MCF 10A (cell line): ENCODE data around the gene C8B. TPM values are rescaled to one million over a fixed set of nuclear protein-coding genes. Genes with fewer than 3 reads are reported as not detected.

ENCODE experiments used
- BruUV-seq: library from RNA; stranded (reverse); fragments of 400-500 nt; replicated peaks from 2 replicates; lab custom pipeline; 2021; lab: Mats Ljungman, UMichigan
- CTCF ChIA-PET: fragments of 300-600 bp; sonication (Branson Sonifier 250); formaldehyde crosslinking; extraction: SDS; loops from one replicate; lab custom pipeline; 2021; ENCODE audit warnings: antibody characterized with exemption, inconsistent platforms; lab: Yijun Ruan, JAX
- POLR2A ChIA-PET: fragments of 300-600, 350-650 bp; sonication (Branson Sonifier 250); formaldehyde crosslinking; extraction: SDS; loops from one replicate; lab custom pipeline; 2020; ENCODE audit warnings: antibody characterized with exemption, inconsistent platforms; lab: Yijun Ruan, JAX
- DNase-seq: peaks from one replicate; pipeline ENCODE4 v3.0.0-alpha.2; 2018; ENCODE audit not compliant: unreplicated experiment
- H3K27ac Mint-ChIP-seq: one replicate; pipeline ENCODE4 v1.8.0; 2022; ENCODE audit warnings: mild to moderate bottlenecking, low read depth, mixed read lengths; ENCODE audit not compliant: unreplicated experiment
- H3K27me3 Mint-ChIP-seq: one replicate; pipeline ENCODE4 v1.8.0; 2022; ENCODE audit warnings: mixed read lengths; ENCODE audit not compliant: insufficient read depth, unreplicated experiment
- H3K36me3 Mint-ChIP-seq: one replicate; pipeline ENCODE4 v1.8.0; 2022; ENCODE audit warnings: mild to moderate bottlenecking, moderate library complexity, mixed read lengths; ENCODE audit not compliant: insufficient read depth, unreplicated experiment
- H3K4me1 Mint-ChIP-seq: one replicate; pipeline ENCODE4 v1.8.0; 2022; ENCODE audit warnings: mixed read lengths; ENCODE audit not compliant: insufficient read depth, unreplicated experiment
- H3K4me3 Mint-ChIP-seq: one replicate; pipeline ENCODE4 v1.8.0; 2022; ENCODE audit warnings: mild to moderate bottlenecking, moderate library complexity, mixed read lengths; ENCODE audit not compliant: unreplicated experiment
- H3K9me3 Mint-ChIP-seq: one replicate; pipeline ENCODE4 v1.8.0; 2022; ENCODE audit warnings: mixed read lengths; ENCODE audit not compliant: unreplicated experiment
- intact Hi-C: fragments of 100-400 bp; cut with micrococcal nuclease; formaldehyde crosslinking; loops from 2 replicates; pipeline ENCODE4 v1.14.1; 2022
- total RNA-seq: library from RNA; stranded (reverse); gene quantifications from 2 replicates; pipeline ENCODE4 v1.2.3, GENCODE V29; 2022
- TF ChIP-seq, protein P1 (sequence below): fragments of 200-600 bp; IDR thresholded peaks from one replicate; pipeline ENCODE4 v1.8.0; 2022; ENCODE audit warnings: antibody characterized with exemption, mild to moderate bottlenecking; ENCODE audit not compliant: unreplicated experiment

The C8B gene
- total RNA-seq, 1 experiment from 2014 or later, result not detected

DNA sequence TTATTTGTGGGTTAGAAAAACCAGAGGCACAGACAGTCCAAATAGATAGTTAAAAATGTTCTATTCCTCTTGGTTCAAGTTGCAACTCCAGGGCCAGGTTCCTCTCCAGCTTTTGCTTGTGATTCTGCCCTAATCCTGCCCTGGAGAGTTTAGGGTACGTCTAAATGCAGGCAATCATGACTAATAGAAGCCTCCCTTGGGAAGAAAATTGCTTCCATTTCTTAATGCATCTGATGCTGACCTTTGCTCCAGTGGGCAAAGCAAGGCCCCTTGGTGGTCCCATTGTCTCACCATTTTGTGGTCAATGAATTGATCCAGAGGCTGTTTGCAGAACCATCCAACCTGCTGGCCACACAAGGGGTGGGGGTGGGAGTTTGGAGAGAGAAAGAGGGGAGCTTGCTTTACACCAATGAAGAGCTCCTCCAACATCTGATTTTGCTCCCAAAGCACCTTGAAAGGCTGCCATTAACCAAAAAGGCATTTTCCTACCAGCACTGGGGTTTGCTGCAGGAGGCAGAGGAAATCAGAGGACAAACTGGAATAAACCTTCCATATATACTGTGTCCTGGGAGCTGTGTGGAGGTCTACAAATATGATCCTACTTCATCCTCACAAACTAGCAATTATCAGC, 31.3 kb downstream of the C8B start:
- intact Hi-C loops, result no loop called here
- no peak overlapping the region for H3K4me3 Mint-ChIP-seq
- ChIA-PET POLR2A (no interaction called here), CTCF (interaction anchor here (0.7 kb wide), 1 partner anchor 53 kb away, joined by 3 read pairs; no protein-coding TSS in a partner anchor)
- TF ChIP-seq, protein P1, sequence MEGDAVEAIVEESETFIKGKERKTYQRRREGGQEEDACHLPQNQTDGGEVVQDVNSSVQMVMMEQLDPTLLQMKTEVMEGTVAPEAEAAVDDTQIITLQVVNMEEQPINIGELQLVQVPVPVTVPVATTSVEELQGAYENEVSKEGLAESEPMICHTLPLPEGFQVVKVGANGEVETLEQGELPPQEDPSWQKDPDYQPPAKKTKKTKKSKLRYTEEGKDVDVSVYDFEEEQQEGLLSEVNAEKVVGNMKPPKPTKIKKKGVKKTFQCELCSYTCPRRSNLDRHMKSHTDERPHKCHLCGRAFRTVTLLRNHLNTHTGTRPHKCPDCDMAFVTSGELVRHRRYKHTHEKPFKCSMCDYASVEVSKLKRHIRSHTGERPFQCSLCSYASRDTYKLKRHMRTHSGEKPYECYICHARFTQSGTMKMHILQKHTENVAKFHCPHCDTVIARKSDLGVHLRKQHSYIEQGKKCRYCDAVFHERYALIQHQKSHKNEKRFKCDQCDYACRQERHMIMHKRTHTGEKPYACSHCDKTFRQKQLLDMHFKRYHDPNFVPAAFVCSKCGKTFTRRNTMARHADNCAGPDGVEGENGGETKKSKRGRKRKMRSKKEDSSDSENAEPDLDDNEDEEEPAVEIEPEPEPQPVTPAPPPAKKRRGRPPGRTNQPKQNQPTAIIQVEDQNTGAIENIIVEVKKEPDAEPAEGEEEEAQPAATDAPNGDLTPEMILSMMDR, result no peak
- peaks cover 11% of the 10 kb centered on the region for H3K27me3 Mint-ChIP-seq
- peaks cover 7% of the 10 kb centered on the region for H3K9me3 Mint-ChIP-seq
- DNase-seq, result peak; percentile 19
- H3K4me1 Mint-ChIP-seq, result no peaks in the 10 kb centered on the region
- no TSS peak for BruUV-seq
- H3K36me3 Mint-ChIP-seq, result no peaks in the 10 kb centered on the region
- no peak overlapping the region for H3K27ac Mint-ChIP-seq

DNA sequence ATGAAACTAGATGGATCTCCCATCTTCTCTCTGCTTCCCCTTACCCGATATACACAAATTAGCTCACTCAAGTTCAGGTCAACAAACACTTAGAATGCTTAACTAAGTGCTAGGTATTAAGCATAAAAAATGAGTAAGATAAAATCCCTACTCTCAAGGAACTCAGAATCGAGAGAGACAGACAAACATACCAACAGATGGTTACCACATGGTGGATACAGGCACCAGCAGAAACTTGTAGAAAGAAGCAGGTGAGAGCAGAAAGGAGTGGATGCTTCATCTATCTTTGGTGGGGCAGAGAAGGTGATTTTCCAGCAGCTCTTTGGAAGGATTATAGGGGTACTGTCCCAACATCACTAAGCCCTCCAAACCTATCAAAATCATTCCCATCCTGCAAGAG, 32.2 kb downstream of the C8B start:
- DNase-seq, result no peak
- Mint-ChIP-seq H3K4me1 (no peaks in the 10 kb centered on the region), H3K4me3 (no peak overlapping the region), H3K27me3 (peaks cover 11% of the 10 kb centered on the region), H3K27ac (no peak overlapping the region), H3K9me3 (peaks cover 7% of the 10 kb centered on the region), H3K36me3 (no peaks in the 10 kb centered on the region)
- TF ChIP-seq, protein P1, result no peak
- BruUV-seq, result no TSS peak
- ChIA-PET CTCF (no interaction called here), POLR2A (no interaction called here)
- intact Hi-C loops, result no loop called here

DNA sequence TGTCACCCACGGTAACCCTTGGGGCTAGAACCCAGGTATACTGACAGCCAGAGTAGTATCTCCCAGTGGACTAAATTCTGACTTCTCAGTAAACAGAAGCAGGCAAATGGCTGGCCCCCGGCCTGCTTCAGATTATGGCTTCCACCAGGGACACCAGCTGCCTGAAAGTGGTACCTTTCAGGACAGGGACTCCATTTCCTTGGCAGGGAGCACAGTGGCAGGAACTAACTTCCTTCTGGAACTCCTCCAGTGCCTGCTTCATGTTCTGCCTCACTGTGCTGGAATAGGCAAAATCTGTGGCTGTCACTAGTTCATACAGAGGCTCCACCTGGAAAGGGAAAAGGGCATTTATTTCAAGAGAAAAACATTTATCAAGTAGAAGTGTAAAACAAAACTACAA, 32.7 kb downstream of the C8B start:
- TF ChIP-seq, protein P1, result no peak
- Mint-ChIP-seq H3K4me3 (no peak overlapping the region), H3K9me3 (peaks cover 7% of the 10 kb centered on the region), H3K27ac (no peak overlapping the region), H3K36me3 (no peaks in the 10 kb centered on the region), H3K27me3 (peaks cover 11% of the 10 kb centered on the region), H3K4me1 (no peaks in the 10 kb centered on the region)
- ChIA-PET CTCF (interaction anchor here (0.5 kb wide), 1 partner anchor 12 kb away, joined by 3 read pairs; no protein-coding TSS in a partner anchor), POLR2A (no interaction called here)
- intact Hi-C loops, result no loop called here
- DNase-seq, result no peak
- BruUV-seq, result no TSS peak

DNA sequence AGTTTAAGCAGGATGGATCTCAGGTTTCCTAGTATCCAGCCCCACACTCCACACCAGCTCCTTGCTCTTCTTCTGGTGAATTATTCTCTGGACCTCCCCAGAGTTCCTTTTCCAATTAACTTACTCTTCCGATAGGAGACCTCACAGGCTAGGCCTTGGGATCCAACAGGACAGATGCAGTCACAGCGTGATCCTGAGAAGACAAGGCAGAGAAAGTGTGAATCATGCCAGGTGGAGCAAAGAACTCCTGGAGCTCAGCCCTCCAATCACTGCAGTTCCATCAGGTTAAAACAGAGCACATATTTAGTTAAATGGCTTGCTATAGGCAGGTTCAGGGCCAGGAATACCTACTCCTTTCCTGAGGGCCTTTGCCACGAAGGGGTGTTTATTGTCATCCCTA, 34.1 kb downstream of the C8B start:
- intact Hi-C loops, result no loop called here
- Mint-ChIP-seq H3K4me1 (no peaks in the 10 kb centered on the region), H3K9me3 (peaks cover 7% of the 10 kb centered on the region), H3K27ac (no peak overlapping the region), H3K27me3 (peaks cover 11% of the 10 kb centered on the region), H3K4me3 (no peak overlapping the region), H3K36me3 (no peaks in the 10 kb centered on the region)
- no TSS peak for BruUV-seq
- TF ChIP-seq, protein P1, result no peak
- CTCF ChIA-PET, result interaction anchor here (0.9 kb wide), 1 partner anchor 1647 kb away, joined by 4 read pairs; no protein-coding TSS in a partner anchor
- no peak for DNase-seq
- POLR2A ChIA-PET, result interaction anchor here (0.6 kb wide), 1 partner anchor 45 kb away, joined by 3 read pairs; no protein-coding TSS in a partner anchor
